Esophagus squamous epithelium (tissue), 4 donors: ENCODE data around the gene MAD1L1.

Source experiments
- POLR2A ChIP-seq, 4 donors: fragments of 450-650 bp; IDR thresholded peaks; one replicate each; pipeline ENCODE4 v1.6.1; 2017; ENCODE audit warnings: antibody characterized with exemption in 4 of 4, mild to moderate bottlenecking in 4 of 4, moderate library complexity in 3 of 4
- TF ChIP-seq, protein P1 (sequence below), 6 experiments: fragments of 450-650 bp in 4 of 6; fragments of 200-600 bp in 2 of 6; sonication (generic) in 2 of 6; IDR thresholded peaks; one replicate each; pipeline ENCODE4 v1.5.1; 2016 to 2019; ENCODE audit warnings: antibody characterized with exemption in 6 of 6, mild to moderate bottlenecking in 4 of 6, moderate library complexity in 4 of 6

DNA sequence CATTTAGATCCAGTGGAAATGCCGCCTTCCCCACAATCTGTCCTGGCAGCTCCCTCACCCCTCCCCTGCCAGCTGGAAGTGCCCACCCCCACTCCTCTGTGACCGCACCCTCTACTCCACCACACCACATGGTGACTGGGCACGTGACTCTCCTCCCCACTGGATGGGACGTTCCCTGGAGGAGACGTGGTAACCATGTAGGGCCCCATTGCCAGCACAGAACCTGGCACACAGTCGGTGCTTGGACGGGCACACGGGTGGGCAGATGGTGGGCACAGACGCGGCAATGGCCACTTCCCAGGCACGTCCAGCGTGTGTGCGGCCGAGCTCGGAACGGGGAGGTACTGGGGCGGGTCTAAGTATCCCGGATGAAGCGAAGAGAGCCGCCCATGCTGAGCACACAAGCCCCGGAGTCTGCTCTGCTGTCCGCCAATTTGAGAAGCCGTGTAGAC, 245.6 kb downstream of the MAD1L1 start:
- TF ChIP-seq, protein P1, sequence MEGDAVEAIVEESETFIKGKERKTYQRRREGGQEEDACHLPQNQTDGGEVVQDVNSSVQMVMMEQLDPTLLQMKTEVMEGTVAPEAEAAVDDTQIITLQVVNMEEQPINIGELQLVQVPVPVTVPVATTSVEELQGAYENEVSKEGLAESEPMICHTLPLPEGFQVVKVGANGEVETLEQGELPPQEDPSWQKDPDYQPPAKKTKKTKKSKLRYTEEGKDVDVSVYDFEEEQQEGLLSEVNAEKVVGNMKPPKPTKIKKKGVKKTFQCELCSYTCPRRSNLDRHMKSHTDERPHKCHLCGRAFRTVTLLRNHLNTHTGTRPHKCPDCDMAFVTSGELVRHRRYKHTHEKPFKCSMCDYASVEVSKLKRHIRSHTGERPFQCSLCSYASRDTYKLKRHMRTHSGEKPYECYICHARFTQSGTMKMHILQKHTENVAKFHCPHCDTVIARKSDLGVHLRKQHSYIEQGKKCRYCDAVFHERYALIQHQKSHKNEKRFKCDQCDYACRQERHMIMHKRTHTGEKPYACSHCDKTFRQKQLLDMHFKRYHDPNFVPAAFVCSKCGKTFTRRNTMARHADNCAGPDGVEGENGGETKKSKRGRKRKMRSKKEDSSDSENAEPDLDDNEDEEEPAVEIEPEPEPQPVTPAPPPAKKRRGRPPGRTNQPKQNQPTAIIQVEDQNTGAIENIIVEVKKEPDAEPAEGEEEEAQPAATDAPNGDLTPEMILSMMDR (IDR thresholded peaks at IDR 0.05): no peak
- no peak for TF ChIP-seq POLR2A (IDR thresholded peaks at IDR 0.05)
